Brain pericyte (primary cell): Measurements from ENCODE around the gene KLF3.
"Not testable (repeated sequence)": the region's sequence is repeated elsewhere in the genome, so short reads cannot be mapped to it uniquely, and the experiment has no call there.

Experiments
- DNase-seq: peaks from one replicate; pipeline ENCODE4 v3.0.0-alpha.2; 2012; ENCODE audit warnings: low read depth, low spot score

The KLF3 gene

GRCh38 chr4:38663801-38664705 is at the start of gene KLF3:
Gene KLF3 (plus strand): TSS chr4:38664199. CDS start chr4:38680626, 16,427 bp downstream.
- no peak for DNase-seq

GRCh38 chr4:38614231-38614630 is 49.8 kb upstream of the KLF3 start:
- DNase-seq, result no peak

GRCh38 chr4:38615847-38616246 is 48.2 kb upstream of the KLF3 start:
- DNase-seq, result no peak

- DNase-seq, result no peak
These were observed 45.5 kb upstream of the KLF3 start for GRCh38 chr4:38618505-38618904.

GRCh38 chr4:38619316-38619715 is 44.7 kb upstream of the KLF3 start:
- no peak for DNase-seq

- DNase-seq, result no peak
These were observed 43.9 kb upstream of the KLF3 start for GRCh38 chr4:38620065-38620464.

- DNase-seq, result no peak
These were observed 43.4 kb upstream of the KLF3 start for GRCh38 chr4:38620527-38621027.

- no peak for DNase-seq
These were observed 42.8 kb upstream of the KLF3 start for GRCh38 chr4:38621028-38621684.

GRCh38 chr4:38621831-38622230 is 42.2 kb upstream of the KLF3 start:
- DNase-seq, result no peak

- not testable (repeated sequence) for DNase-seq
These were observed 41.7 kb upstream of the KLF3 start for GRCh38 chr4:38622340-38622739.

- DNase-seq, result no peak
These were observed 40.7 kb upstream of the KLF3 start for GRCh38 chr4:38623260-38623659.

- DNase-seq, result no peak
These were observed 39.7 kb upstream of the KLF3 start for GRCh38 chr4:38624311-38624710.

GRCh38 chr4:38625508-38625907 is 38.5 kb upstream of the KLF3 start:
- no peak for DNase-seq

- DNase-seq, result not testable (repeated sequence)
These were observed 37.0 kb upstream of the KLF3 start for GRCh38 chr4:38626901-38627444.

- DNase-seq, result no peak
These were observed 33.5 kb upstream of the KLF3 start for GRCh38 chr4:38630519-38630918.

- no peak for DNase-seq
These were observed 29.8 kb upstream of the KLF3 start for GRCh38 chr4:38634047-38634759.

GRCh38 chr4:38639242-38639641 is 24.8 kb upstream of the KLF3 start:
- DNase-seq, result no peak

GRCh38 chr4:38641811-38642210 is 22.2 kb upstream of the KLF3 start:
- DNase-seq, result no peak

GRCh38 chr4:38644201-38644600 is 19.8 kb upstream of the KLF3 start:
- no peak for DNase-seq

GRCh38 chr4:38647101-38647819 is 16.7 kb upstream of the KLF3 start:
- DNase-seq, result no peak

- no peak for DNase-seq
These were observed 13.9 kb upstream of the KLF3 start for GRCh38 chr4:38650133-38650532.
